ENCODE data around the gene SPACA6.

- TF ChIP-seq CTCF (conservative IDR thresholded peaks at IDR 0.05; ENCODE audit: low read length) (no peak), EZH2phosphoT487 (IDR thresholded peaks at IDR 0.05; ENCODE audit: borderline replicate concordance) (no peak)
These were observed 29.0 kb upstream of the SPACA6 start for GRCh38 chr19:51664131-51664530.
